Activated CD4-positive, alpha-beta T cell treated with anti-CD3 and anti-CD28 coated beads, Interleukin-2, Interleukin-6, amounts not matched to agents 100 ng/mL and 50 ng/mL, durations not matched to agents 16 hours and 8 hours (primary cell): ENCODE data around the gene ZNF598.
"Not testable (repeated sequence)": the region's sequence is repeated elsewhere in the genome, so short reads cannot be mapped to it uniquely, and the experiment has no call there.

ENCODE experiments used
- DNase-seq: peaks from one replicate; pipeline ENCODE4 v3.0.0-alpha.2; 2020

ZNF598 gene

GRCh38 chr16:1974157-1975070, 35.2 kb downstream of the ZNF598 start:
- DNase-seq: no peak

- no peak for DNase-seq
These were observed 36.0 kb downstream of the ZNF598 start for GRCh38 chr16:1973461-1974156.

- no peak for DNase-seq
These were observed 37.1 kb downstream of the ZNF598 start for GRCh38 chr16:1972490-1972877.

- DNase-seq: peak; percentile 98
These were observed 37.7 kb downstream of the ZNF598 start, which contains the start of gene TBL3 for GRCh38 chr16:1971796-1972489. TBL3 (plus strand) TSS chr16:1972053; CDS start chr16:1972165, 112 bp downstream.

- DNase-seq: no peak
These were observed 41.3 kb downstream of the ZNF598 start for GRCh38 chr16:1968146-1968953.

- DNase-seq: no peak
These were observed 43.2 kb downstream of the ZNF598 start, which contains the start of gene RNF151 for GRCh38 chr16:1966460-1966859. RNF151 (plus strand) TSS chr16:1966856; CDS start chr16:1966882, 26 bp downstream.

- no peak for DNase-seq
These were observed 44.1 kb downstream of the ZNF598 start for GRCh38 chr16:1965396-1966001.

- peak; percentile 99 for DNase-seq
These were observed 44.9 kb downstream of the ZNF598 start, which contains the start of gene RPS2 for GRCh38 chr16:1964506-1965395. RPS2 (minus strand) TSS chr16:1964826; CDS start chr16:1964625, 201 bp downstream.

GRCh38 chr16:1963806-1964505, 45.7 kb downstream of the ZNF598 start:
- DNase-seq: peak; percentile 59

GRCh38 chr16:1962161-1963153, 47.2 kb downstream of the ZNF598 start:
- DNase-seq: not testable (repeated sequence)

GRCh38 chr16:1961651-1962067, 48.0 kb downstream of the ZNF598 start:
- DNase-seq: peak; percentile 65

- peak; percentile 77 for DNase-seq
These were observed 48.7 kb downstream of the ZNF598 start for GRCh38 chr16:1960665-1961630.

- peak; percentile 96 for DNase-seq
These were observed 50.2 kb downstream of the ZNF598 start, which contains the start of gene NDUFB10 for GRCh38 chr16:1959269-1960039. NDUFB10 (plus strand) TSS chr16:1959538; CDS start chr16:1959625, 87 bp downstream.

- no peak for DNase-seq
These were observed 50.8 kb downstream of the ZNF598 start for GRCh38 chr16:1958715-1959268.

GRCh38 chr16:1958143-1958491, 51.5 kb downstream of the ZNF598 start:
- not testable (repeated sequence) for DNase-seq
